ENCODE measurements around the gene RNF25. TPM values are rescaled to one million over a fixed set of nuclear protein-coding genes. Genes with fewer than 3 reads are reported as not detected.

Gene RNF25
- polyA plus RNA-seq, 1 donor (not counting 4 experiments of a cell fraction or from before 2014, with no cell fraction given), result 82.5 TPM

- no peaks in the 10 kb centered on the region for H3K9me1 ChIP-seq (ENCODE audit: control insufficient read depth, extremely low read depth, insufficient read depth, low read length)
- TF ChIP-seq EZH2 (IDR thresholded peaks at IDR 0.05; ENCODE audit: low read length) (no peak), CTCF (optimal IDR thresholded peaks at IDR 0.05 in 1 of 3, IDR thresholded peaks at IDR 0.05 in 1 of 3, conservative IDR thresholded peaks at IDR 0.05 in 1 of 3; ENCODE audit: extremely low read depth in 1 of 3, insufficient read depth in 2 of 3, low read length in 3 of 3) (no peak)
- DNase-seq (ENCODE audit: low read depth, low spot score) (no peak), FAIRE-seq (no peak)
- H3K27ac ChIP-seq (ENCODE audit: control insufficient read depth, insufficient read depth, low read length), result peak overlapping the region; percentile 91
- H3K4me3 ChIP-seq (ENCODE audit: control insufficient read depth in 2 of 3, extremely low read depth in 1 of 3, insufficient read depth in 2 of 3, low read depth in 1 of 3, low read length in 3 of 3), result peak overlapping the region; percentile 90 to 99 (median 98)
- no peaks in the 10 kb centered on the region for H3K27me3 ChIP-seq (ENCODE audit: control insufficient read depth, extremely low read depth, insufficient read depth, low read length)
- H3K9me3 ChIP-seq (ENCODE audit: control insufficient read depth, low read depth, low read length), result no peaks in the 10 kb centered on the region
- H4K20me1 ChIP-seq (ENCODE audit: control insufficient read depth, extremely low read depth, insufficient read depth, low read length), result no peaks in the 10 kb centered on the region
- peaks cover 17% of the 10 kb centered on the region for H3K4me1 ChIP-seq (ENCODE audit: control insufficient read depth, extremely low read depth, insufficient read depth, low read length)
- dilution Hi-C loops (cut with MboI; ENCODE audit: extremely low pct_ligation_motif_present, low sequenced_read_pairs), result no loop called here
- peak overlapping the region; percentile 87 for H3K4me2 ChIP-seq (ENCODE audit: control insufficient read depth, extremely low read depth, insufficient read depth, low read depth, low read length)
- peak overlapping the region; percentile 92 for H2AFZ ChIP-seq (ENCODE audit: control insufficient read depth, low read length)
- H3K36me3 ChIP-seq (ENCODE audit: control insufficient read depth in 2 of 2, extremely low read depth in 1 of 2, insufficient read depth in 2 of 2, low read length in 2 of 2), result peaks cover 0 to 8% of the 10 kb centered on the region in 2 experiments
- H3K79me2 ChIP-seq (ENCODE audit: control insufficient read depth, insufficient read depth, low read length), result peaks cover 52% of the 10 kb centered on the region
- peak overlapping the region; percentile 94 for H3K9ac ChIP-seq (ENCODE audit: control insufficient read depth, extremely low read depth, insufficient read depth, low read length)
These were observed 39.7 kb upstream of the RNF25 start for GRCh38 chr2:218711550-218711929.

- Histone ChIP-seq H3K36me3 (ENCODE audit: control insufficient read depth in 2 of 2, extremely low read depth in 1 of 2, insufficient read depth in 2 of 2, low read length in 2 of 2) (peaks cover 0 to 8% of the 10 kb centered on the region in 2 experiments), H3K9me1 (ENCODE audit: control insufficient read depth, extremely low read depth, insufficient read depth, low read length) (no peaks in the 10 kb centered on the region), H3K79me2 (ENCODE audit: control insufficient read depth, insufficient read depth, low read length) (peaks cover 48% of the 10 kb centered on the region), H4K20me1 (ENCODE audit: control insufficient read depth, extremely low read depth, insufficient read depth, low read length) (no peaks in the 10 kb centered on the region), H3K4me1 (ENCODE audit: control insufficient read depth, extremely low read depth, insufficient read depth, low read length) (peaks cover 16% of the 10 kb centered on the region), H3K4me2 (ENCODE audit: control insufficient read depth, extremely low read depth, insufficient read depth, low read depth, low read length) (peak within 1 kb of the TSS; percentile 87), H3K9ac (ENCODE audit: control insufficient read depth, extremely low read depth, insufficient read depth, low read length) (peak within 1 kb of the TSS; percentile 94), H3K4me3 (ENCODE audit: control insufficient read depth in 2 of 3, extremely low read depth in 1 of 3, insufficient read depth in 2 of 3, low read depth in 1 of 3, low read length in 3 of 3) (peak within 1 kb of the TSS; percentile 90 to 99 (median 98)), H2AFZ (ENCODE audit: control insufficient read depth, low read length) (peak within 1 kb of the TSS; percentile 92), H3K27me3 (ENCODE audit: control insufficient read depth, extremely low read depth, insufficient read depth, low read length) (no peaks in the 10 kb centered on the region), H3K9me3 (ENCODE audit: control insufficient read depth, low read depth, low read length) (no peaks in the 10 kb centered on the region), H3K27ac (ENCODE audit: control insufficient read depth, insufficient read depth, low read length) (peak within 1 kb of the TSS; percentile 91)
- DNase-seq (ENCODE audit: low read depth, low spot score) (peak; percentile 70), FAIRE-seq (no peak)
- dilution Hi-C loops (cut with MboI; ENCODE audit: extremely low pct_ligation_motif_present, low sequenced_read_pairs), result no loop called here
- TF ChIP-seq CTCF (optimal IDR thresholded peaks at IDR 0.05 in 1 of 3, IDR thresholded peaks at IDR 0.05 in 1 of 3, conservative IDR thresholded peaks at IDR 0.05 in 1 of 3; ENCODE audit: extremely low read depth in 1 of 3, insufficient read depth in 2 of 3, low read length in 3 of 3) (peak; percentile 55 to 85 (median 85)), EZH2 (IDR thresholded peaks at IDR 0.05; ENCODE audit: low read length) (no peak)
These were observed 39.1 kb upstream of the RNF25 start, which contains the start of gene TTLL4 for GRCh38 chr2:218710687-218711549. TSS of gene TTLL4 (plus strand) at chr2:218710835. CDS start at chr2:218737677, 26,842 bp downstream.
